B cell (primary cell): ENCODE measurements around the gene CADM2. TPM values are rescaled to one million over a fixed set of nuclear protein-coding genes. Genes with fewer than 3 reads are reported as not detected.

ENCODE experiments used
- ATAC-seq: fragments of 200-7000 bp; cut with Tn5 transposase; one replicate; pipeline ENCODE4 v1.10.0; 2021; ENCODE audit warnings: low read depth, mild to moderate bottlenecking, moderate number of reproducible peaks, moderate library complexity
- CTCF ChIA-PET: fragments of 350-600 bp; sonication (Branson Sonifier 250); formaldehyde crosslinking; loops from one replicate; lab custom pipeline; 2021; ENCODE audit warnings: antibody characterized with exemption, inconsistent platforms; lab: Charles Lee
- POLR2A ChIA-PET: fragments of 350-600 bp; sonication (Branson Sonifier 250); formaldehyde crosslinking; loops from one replicate; lab custom pipeline; 2021; ENCODE audit warnings: antibody characterized with exemption; lab: Charles Lee
- DNase-seq: peaks from one replicate; pipeline ENCODE4 v3.0.0; 2013
- H2AFZ ChIP-seq: 2 replicates; pipeline ENCODE4 v1.6.1; 2012; ENCODE audit warnings: mild to moderate bottlenecking, low read depth, low read length; ENCODE audit not compliant: insufficient read depth, poor library complexity, severe bottlenecking
- H3K27ac ChIP-seq, 2 donors: 1 replicate in 1 of 2; 2 replicates in 1 of 2; pipeline ENCODE4 v1.5.1; 2012 to 2013; ENCODE audit warnings: low read length in 2 of 2, mild to moderate bottlenecking in 2 of 2, moderate library complexity in 1 of 2
- H3K27me3 ChIP-seq, 4 experiments: fragments of 200-600 bp in 1 of 4; sonication (generic) in 1 of 4; replicated peaks in 1 of 4; 1 replicate in 2 of 4; 2 replicates in 2 of 4; pipeline versions ENCODE4 v1.6.1 to v1.7.0; 2013 to 2016; ENCODE audit warnings: low read length in 3 of 4, mild to moderate bottlenecking in 2 of 4, mixed read lengths in 1 of 4, moderate library complexity in 1 of 4; ENCODE audit not compliant: insufficient read depth in 4 of 4, control insufficient read depth in 3 of 4; ENCODE audit errors: control extremely low read depth in 1 of 4
- H3K36me3 ChIP-seq, 2 experiments: replicated peaks in 1 of 2; 1 replicate in 1 of 2; 2 replicates in 1 of 2; pipeline versions ENCODE4 v1.6.1 to v1.7.1; 2013; ENCODE audit warnings: low read length in 1 of 2; ENCODE audit not compliant: insufficient read depth in 2 of 2, control insufficient read depth in 1 of 2; ENCODE audit errors: control extremely low read depth in 1 of 2, extremely low read depth in 1 of 2
- H3K4me1 ChIP-seq, 2 donors: fragments of 200-600 bp in 1 of 2; sonication (generic) in 1 of 2; 1 replicate in 1 of 2; 2 replicates in 1 of 2; pipeline versions ENCODE4 v1.5.1 to v1.6.1; 2013 to 2017; ENCODE audit warnings: low read length in 2 of 2; ENCODE audit not compliant: control insufficient read depth in 2 of 2, insufficient read depth in 2 of 2
- H3K4me2 ChIP-seq: replicated peaks from 2 replicates; pipeline ENCODE3; 2012; ENCODE audit warnings: mild to moderate bottlenecking, low read depth, low read length; ENCODE audit not compliant: poor library complexity, severe bottlenecking
- H3K4me3 ChIP-seq, 5 experiments: fragments of 200-600 bp in 1 of 5; sonication (generic) in 1 of 5; 1 replicate in 3 of 5; 2 replicates in 2 of 5; pipeline versions ENCODE4 v1.5.1 to v1.7.0; 2011 to 2016; ENCODE audit warnings: low read length in 4 of 5, mild to moderate bottlenecking in 4 of 5, low read depth in 2 of 5, control low read depth in 1 of 5, moderate library complexity in 1 of 5; ENCODE audit not compliant: insufficient read depth in 1 of 5; ENCODE audit errors: control extremely low read depth in 1 of 5, extremely low read depth in 1 of 5
- H3K79me2 ChIP-seq: fragments of 200-600 bp; sonication (generic); one replicate; pipeline ENCODE4 v1.6.0; 2016; ENCODE audit warnings: low read length; ENCODE audit not compliant: control insufficient read depth, insufficient read depth
- H3K9ac ChIP-seq: fragments of 200-600 bp; sonication (generic); 2 replicates; pipeline ENCODE4 v1.6.1; 2017; ENCODE audit warnings: mild to moderate bottlenecking, low read length, moderate library complexity
- H3K9me3 ChIP-seq, 3 donors: one replicate each; pipeline versions ENCODE4 v1.6.1 to v1.7.1; 2013; ENCODE audit warnings: low read length in 2 of 3; ENCODE audit not compliant: control insufficient read depth in 2 of 3, insufficient read depth in 1 of 3; ENCODE audit errors: control extremely low read depth in 1 of 3
- H4K20me1 ChIP-seq: 2 replicates; pipeline ENCODE4 v1.6.0; 2012; ENCODE audit warnings: mild to moderate bottlenecking, low read length; ENCODE audit not compliant: insufficient read depth, control insufficient read depth, poor library complexity, severe bottlenecking
- H3K27ac Mint-ChIP-seq: one replicate; pipeline ENCODE4 v1.8.0; 2021; ENCODE audit warnings: mixed read lengths
- H3K27me3 Mint-ChIP-seq: one replicate; pipeline ENCODE4 v1.8.0; 2021; ENCODE audit warnings: mixed read lengths
- H3K4me1 Mint-ChIP-seq: one replicate; pipeline ENCODE4 v1.8.0; 2021; ENCODE audit warnings: mixed read lengths
- H3K4me3 Mint-ChIP-seq: one replicate; pipeline ENCODE4 v1.8.0; 2021; ENCODE audit warnings: mixed read lengths
- H3K9me3 Mint-ChIP-seq: one replicate; pipeline ENCODE4 v1.8.0; 2022; ENCODE audit warnings: mixed read lengths; ENCODE audit not compliant: insufficient read depth
- EZH2 ChIP-seq: IDR thresholded peaks from 2 replicates; pipeline ENCODE4 v1.6.1; 2012; ENCODE audit warnings: borderline replicate concordance, low read depth, mild to moderate bottlenecking, moderate library complexity, low read length; ENCODE audit not compliant: insufficient read depth, poor library complexity, severe bottlenecking
- WGBS: methylation state at CpG from one replicate; pipeline ENCODE4 v1.1.5; 2013; ENCODE audit warnings: missing lambda C conversion rate; ENCODE audit not compliant: insufficient coverage; 5-methylcytosine and 5-hydroxymethylcytosine counted together
- intact Hi-C: fragments of 100-400 bp; cut with micrococcal nuclease; formaldehyde crosslinking; loops from one replicate; pipeline ENCODE4 v1.10.0; 2022
- polyA plus RNA-seq: library from polyadenylated mRNA; depleted of rRNA; stranded (reverse); fragments of >200 nt; gene quantifications from 2 replicates; pipeline ENCODE4 v1.2.3, GENCODE V29; 2012
- total RNA-seq, 2 donors: library from RNA; stranded (reverse); fragments of 120-200 nt in 1 of 2; gene quantifications; 1 replicate in 1 of 2; 2 replicates in 1 of 2; pipeline versions ENCODE4 v1.2.3 to v1.2.4, GENCODE V29; 2013 to 2022
- TF ChIP-seq, protein P1 (sequence below): fragments of 200-600 bp; IDR thresholded peaks from one replicate; pipeline ENCODE4 v1.8.0; 2022; ENCODE audit warnings: antibody characterized with exemption, mild to moderate bottlenecking

Gene CADM2
- total and polyA plus RNA-seq, 2 donors (not counting 1 experiment from before 2014, with no cell fraction given), result 0.10 to 0.37 TPM

DNA sequence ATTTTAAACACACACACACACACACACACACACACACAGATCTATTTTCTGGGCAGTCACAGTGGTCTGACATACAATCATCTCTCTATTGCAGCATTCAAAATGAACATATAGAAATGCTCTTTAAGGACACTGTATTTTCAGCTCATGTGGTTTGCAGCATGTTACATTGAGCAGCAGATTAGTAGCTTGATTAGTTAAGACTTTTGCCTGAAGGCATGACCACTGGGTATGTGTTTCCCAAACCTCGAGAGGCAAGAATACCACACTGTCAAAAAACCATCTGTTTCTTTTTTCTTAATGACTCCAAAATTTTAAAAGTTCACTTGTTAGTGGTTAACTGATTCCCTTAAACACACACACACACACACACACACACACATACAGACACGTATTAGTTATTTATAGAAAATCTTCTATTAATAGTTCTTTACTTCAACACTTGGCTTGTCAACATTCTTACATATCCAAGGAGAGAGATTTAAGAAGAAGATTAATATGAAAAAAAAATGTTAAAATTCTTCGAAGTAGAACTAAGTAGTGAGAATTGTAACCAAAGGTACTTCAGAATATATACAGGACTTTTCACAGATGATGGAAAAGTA, 518.2 kb downstream of the CADM2 start:
- POLR2A ChIA-PET, result no interaction called here

DNA sequence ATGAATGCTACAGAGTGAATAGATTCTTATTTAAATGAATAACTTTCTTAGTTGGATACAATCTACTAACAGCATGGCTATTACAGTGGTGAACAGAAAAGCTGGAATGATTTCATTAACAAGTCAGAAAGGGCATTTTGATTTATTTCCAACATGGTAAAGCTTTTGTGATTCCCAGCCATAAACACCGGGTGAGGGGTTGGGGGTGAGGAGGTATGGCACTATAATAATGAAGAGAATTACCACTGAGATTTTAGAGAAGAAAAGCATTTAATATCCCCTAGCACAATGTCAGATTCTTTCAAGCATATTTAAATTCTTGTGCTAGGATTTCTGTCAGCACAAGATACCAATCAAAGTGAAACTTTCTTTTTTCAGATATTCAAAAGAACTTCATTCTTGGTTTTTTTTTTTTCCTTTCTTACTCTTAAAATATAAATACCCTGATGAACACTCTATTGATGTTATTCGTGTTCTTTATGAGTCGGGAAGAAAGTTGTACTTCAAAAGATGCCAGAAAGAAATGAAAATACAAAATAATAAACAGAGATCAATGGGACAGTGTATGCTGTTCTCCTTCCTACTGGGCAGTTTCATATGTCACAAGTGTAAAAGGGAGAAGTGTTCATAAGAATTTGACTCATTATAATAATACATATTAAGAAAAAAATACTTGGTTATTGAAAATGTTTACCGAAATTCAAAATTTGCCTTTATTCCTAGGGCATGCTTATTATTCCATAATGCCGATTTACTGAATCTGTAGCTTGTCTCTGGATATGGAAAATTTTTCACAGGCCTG, 522.8 kb downstream of the CADM2 start:
- CTCF ChIA-PET, result no interaction called here
- H2AFZ ChIP-seq, result no peak overlapping the region

More for the DNA sequence above, 518.2 kb downstream of the CADM2 start:
- no peak overlapping the region for H3K4me3 ChIP-seq
- Mint-ChIP-seq H3K4me3 (no peak overlapping the region), H3K27me3 (no peaks in the 10 kb centered on the region), H3K9me3 (no peaks in the 10 kb centered on the region), H3K4me1 (no peaks in the 10 kb centered on the region), H3K27ac (no peak overlapping the region)
- DNase-seq, result no peak
- H3K27ac ChIP-seq, result no peak overlapping the region
- H3K79me2 ChIP-seq, result no peaks in the 10 kb centered on the region
- H3K4me1 ChIP-seq, result no peaks in the 10 kb centered on the region
- no peaks in the 10 kb centered on the region for H4K20me1 ChIP-seq
- intact Hi-C loops, result no loop called here
- TF ChIP-seq EZH2, result no peak
- TF ChIP-seq, protein P1, sequence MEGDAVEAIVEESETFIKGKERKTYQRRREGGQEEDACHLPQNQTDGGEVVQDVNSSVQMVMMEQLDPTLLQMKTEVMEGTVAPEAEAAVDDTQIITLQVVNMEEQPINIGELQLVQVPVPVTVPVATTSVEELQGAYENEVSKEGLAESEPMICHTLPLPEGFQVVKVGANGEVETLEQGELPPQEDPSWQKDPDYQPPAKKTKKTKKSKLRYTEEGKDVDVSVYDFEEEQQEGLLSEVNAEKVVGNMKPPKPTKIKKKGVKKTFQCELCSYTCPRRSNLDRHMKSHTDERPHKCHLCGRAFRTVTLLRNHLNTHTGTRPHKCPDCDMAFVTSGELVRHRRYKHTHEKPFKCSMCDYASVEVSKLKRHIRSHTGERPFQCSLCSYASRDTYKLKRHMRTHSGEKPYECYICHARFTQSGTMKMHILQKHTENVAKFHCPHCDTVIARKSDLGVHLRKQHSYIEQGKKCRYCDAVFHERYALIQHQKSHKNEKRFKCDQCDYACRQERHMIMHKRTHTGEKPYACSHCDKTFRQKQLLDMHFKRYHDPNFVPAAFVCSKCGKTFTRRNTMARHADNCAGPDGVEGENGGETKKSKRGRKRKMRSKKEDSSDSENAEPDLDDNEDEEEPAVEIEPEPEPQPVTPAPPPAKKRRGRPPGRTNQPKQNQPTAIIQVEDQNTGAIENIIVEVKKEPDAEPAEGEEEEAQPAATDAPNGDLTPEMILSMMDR, result no peak
- H2AFZ ChIP-seq, result no peak overlapping the region
- no CpG with 5 or more reads among the region's 3 CpGs for WGBS
- CTCF ChIA-PET, result no interaction called here
- no peaks in the 10 kb centered on the region for H3K36me3 ChIP-seq
- no peaks in the 10 kb centered on the region for H3K27me3 ChIP-seq
- H3K4me2 ChIP-seq, result no peak overlapping the region
- H3K9ac ChIP-seq, result no peak overlapping the region
- no peak for ATAC-seq
- no peaks in the 10 kb centered on the region for H3K9me3 ChIP-seq

More for the DNA sequence above, 522.8 kb downstream of the CADM2 start:
- Histone ChIP-seq H3K27ac (no peak overlapping the region), H3K9ac (no peak overlapping the region), H3K4me1 (no peaks in the 10 kb centered on the region), H3K9me3 (peaks cover 0 to 1% (median 0%) of the 10 kb centered on the region in 3 donors), H3K4me3 (no peak overlapping the region), H3K27me3 (no peaks in the 10 kb centered on the region), H3K4me2 (no peak overlapping the region), H4K20me1 (no peaks in the 10 kb centered on the region), H3K79me2 (no peaks in the 10 kb centered on the region), H3K36me3 (no peaks in the 10 kb centered on the region)
- no peak overlapping the region for H3K27ac Mint-ChIP-seq
- ATAC-seq, result no peak
- POLR2A ChIA-PET, result no interaction called here
- DNase-seq, result no peak
- TF ChIP-seq, protein P1, result no peak
- no peak for TF ChIP-seq EZH2
- 100% methylated on average over 1 of the region's 5 CpGs for WGBS
- H3K4me3 Mint-ChIP-seq, result no peak overlapping the region
- H3K27me3 Mint-ChIP-seq, result no peaks in the 10 kb centered on the region
- no peaks in the 10 kb centered on the region for H3K9me3 Mint-ChIP-seq
- intact Hi-C loops, result no loop called here
- H3K4me1 Mint-ChIP-seq, result no peaks in the 10 kb centered on the region
